H1 (cell line): ENCODE data around the gene MYOM1.

Experiments used
- BRCA1 ChIP-seq: IDR thresholded peaks from 2 replicates; pipeline ENCODE4 v1.6.1; 2012; ENCODE audit warnings: low read depth, low read length, improper control_type of control experiment
- CBX8 ChIP-seq: fragments of 300-800, 300-1000 bp; sonication (generic); IDR thresholded peaks from 2 replicates; pipeline ENCODE4 v1.7.1; 2016; ENCODE audit warnings: low read depth, low read length, borderline replicate concordance
- CEBPB ChIP-seq: IDR thresholded peaks from 2 replicates; pipeline ENCODE4 v1.6.1; 2012; ENCODE audit warnings: low read depth, low read length
- EZH2 ChIP-seq: fragments of 200-600 bp; sonication (generic); IDR thresholded peaks from 2 replicates; pipeline ENCODE4 v1.7.1; 2012; ENCODE audit warnings: low read depth, mild to moderate bottlenecking, moderate library complexity, low read length, inconsistent platforms; ENCODE audit not compliant: severe bottlenecking
- MAFK ChIP-seq: IDR thresholded peaks from 2 replicates; pipeline ENCODE4 v1.6.1; 2012; ENCODE audit warnings: low read depth, mild to moderate bottlenecking, improper control_type of control experiment, low read length
- POLR2A ChIP-seq, 2 experiments: IDR thresholded peaks; 1 replicate in 1 of 2; 2 replicates in 1 of 2; pipeline ENCODE4 v1.6.1; 2011; ENCODE audit warnings: low read depth in 2 of 2, low read length in 2 of 2, mild to moderate bottlenecking in 2 of 2; ENCODE audit errors: control extremely low read depth in 1 of 2
- POLR2AphosphoS5 ChIP-seq: IDR thresholded peaks from 2 replicates; pipeline ENCODE4 v1.6.1; 2011; ENCODE audit warnings: low read depth, low read length
- RAD21 ChIP-seq, 2 experiments: IDR thresholded peaks in 1 of 2; conservative IDR thresholded peaks in 1 of 2; 2 replicates each; pipeline ENCODE4 v1.6.1; 2011; ENCODE audit warnings: low read depth in 2 of 2, low read length in 2 of 2, improper control_type of control experiment in 1 of 2, inconsistent platforms in 1 of 2, mild to moderate bottlenecking in 1 of 2, moderate library complexity in 1 of 2
- SIRT6 ChIP-seq: IDR thresholded peaks from one replicate; pipeline ENCODE4 v1.7.1; 2012; ENCODE audit warnings: low read length, inconsistent platforms
- USF2 ChIP-seq: IDR thresholded peaks from 2 replicates; pipeline ENCODE4 v1.6.1; 2011; ENCODE audit warnings: low read length, improper control_type of control experiment
- TF ChIP-seq, protein P1 (sequence below), 3 experiments: IDR thresholded peaks; 1 replicate in 2 of 3; 2 replicates in 1 of 3; pipeline versions ENCODE4 v1.5.1 to v1.6.1; 2011; ENCODE audit warnings: low read length in 3 of 3, mild to moderate bottlenecking in 3 of 3, inconsistent platforms in 2 of 3, low read depth in 1 of 3, moderate library complexity in 1 of 3; ENCODE audit not compliant: insufficient read depth in 1 of 3; ENCODE audit errors: control extremely low read depth in 1 of 3
- TF ChIP-seq, protein P2 (sequence below): IDR thresholded peaks from 2 replicates; pipeline ENCODE4 v1.6.1; 2011; ENCODE audit warnings: low read depth, mild to moderate bottlenecking, low read length; ENCODE audit not compliant: insufficient read depth

GRCh38 chr18:3189884-3190283, 29.9 kb downstream of the MYOM1 start:
- TF ChIP-seq, protein P1, sequence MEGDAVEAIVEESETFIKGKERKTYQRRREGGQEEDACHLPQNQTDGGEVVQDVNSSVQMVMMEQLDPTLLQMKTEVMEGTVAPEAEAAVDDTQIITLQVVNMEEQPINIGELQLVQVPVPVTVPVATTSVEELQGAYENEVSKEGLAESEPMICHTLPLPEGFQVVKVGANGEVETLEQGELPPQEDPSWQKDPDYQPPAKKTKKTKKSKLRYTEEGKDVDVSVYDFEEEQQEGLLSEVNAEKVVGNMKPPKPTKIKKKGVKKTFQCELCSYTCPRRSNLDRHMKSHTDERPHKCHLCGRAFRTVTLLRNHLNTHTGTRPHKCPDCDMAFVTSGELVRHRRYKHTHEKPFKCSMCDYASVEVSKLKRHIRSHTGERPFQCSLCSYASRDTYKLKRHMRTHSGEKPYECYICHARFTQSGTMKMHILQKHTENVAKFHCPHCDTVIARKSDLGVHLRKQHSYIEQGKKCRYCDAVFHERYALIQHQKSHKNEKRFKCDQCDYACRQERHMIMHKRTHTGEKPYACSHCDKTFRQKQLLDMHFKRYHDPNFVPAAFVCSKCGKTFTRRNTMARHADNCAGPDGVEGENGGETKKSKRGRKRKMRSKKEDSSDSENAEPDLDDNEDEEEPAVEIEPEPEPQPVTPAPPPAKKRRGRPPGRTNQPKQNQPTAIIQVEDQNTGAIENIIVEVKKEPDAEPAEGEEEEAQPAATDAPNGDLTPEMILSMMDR (IDR thresholded peaks at IDR 0.05; ENCODE audit: control extremely low read depth in 1 of 3, insufficient read depth in 1 of 3, low read depth in 1 of 3, low read length in 3 of 3): no peak
- TF ChIP-seq CEBPB: no peak
- TF ChIP-seq POLR2A (IDR thresholded peaks at IDR 0.05; ENCODE audit: control extremely low read depth in 1 of 2, low read depth in 2 of 2, low read length in 2 of 2): no peak
- TF ChIP-seq POLR2AphosphoS5: no peak
- no peak for TF ChIP-seq CBX8
- no peak for TF ChIP-seq SIRT6
- no peak for TF ChIP-seq USF2
- no peak for TF ChIP-seq BRCA1
- no peak for TF ChIP-seq EZH2
- no peak for TF ChIP-seq MAFK
- TF ChIP-seq, protein P2, sequence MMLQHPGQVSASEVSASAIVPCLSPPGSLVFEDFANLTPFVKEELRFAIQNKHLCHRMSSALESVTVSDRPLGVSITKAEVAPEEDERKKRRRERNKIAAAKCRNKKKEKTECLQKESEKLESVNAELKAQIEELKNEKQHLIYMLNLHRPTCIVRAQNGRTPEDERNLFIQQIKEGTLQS: no peak
- TF ChIP-seq RAD21 (IDR thresholded peaks at IDR 0.05 in 1 of 2, conservative IDR thresholded peaks at IDR 0.05 in 1 of 2; ENCODE audit: low read depth in 2 of 2, low read length in 2 of 2): no peak
